Stimulated activated naive CD8-positive, alpha-beta T cell treated with anti-CD3 and anti-CD28 coated beads, Interleukin-15, amount 100 ng/mL, for 72 hours (primary cell): ENCODE measurements around the gene SH3RF2.
A peak's percentile ranks its signal among the peaks of the same experiment; 100 is the strongest.

Experiments
- ATAC-seq: fragments of 150-1000 bp; cut with Tn5 transposase; 2 replicates; pipeline ENCODE4 v1.10.0; 2021; ENCODE audit warnings: mild to moderate bottlenecking, moderate library complexity
- DNase-seq, 2 donors: peaks; one replicate each; pipeline ENCODE4 v3.0.0; 2021 to 2022
- H3K27ac Mint-ChIP-seq, 2 donors: one replicate each; pipeline ENCODE4 v1.8.0; 2022; ENCODE audit warnings: mild to moderate bottlenecking in 2 of 2, mixed read lengths in 2 of 2, moderate library complexity in 2 of 2
- H3K27me3 Mint-ChIP-seq: one replicate; pipeline ENCODE4 v1.8.0; 2022; ENCODE audit warnings: mixed read lengths
- H3K4me1 Mint-ChIP-seq: one replicate; pipeline ENCODE4 v1.8.0; 2022; ENCODE audit warnings: mild to moderate bottlenecking, mixed read lengths
- H3K4me3 Mint-ChIP-seq, 2 donors: one replicate each; pipeline ENCODE4 v1.8.0; 2022; ENCODE audit warnings: mild to moderate bottlenecking in 2 of 2, mixed read lengths in 2 of 2, moderate library complexity in 1 of 2
- H3K9me3 Mint-ChIP-seq, 2 donors: one replicate each; pipeline ENCODE4 v1.8.0; 2022; ENCODE audit warnings: mixed read lengths in 2 of 2

Gene SH3RF2

GRCh38 chr5:146018514-146019375, 82.4 kb downstream of the SH3RF2 start:
- H3K4me3 Mint-ChIP-seq: no peak overlapping the region
- H3K27me3 Mint-ChIP-seq: peaks cover 6% of the 10 kb centered on the region
- peaks cover 9% of the 10 kb centered on the region for H3K4me1 Mint-ChIP-seq
- no peak overlapping the region for H3K27ac Mint-ChIP-seq
- DNase-seq: no peak
- peaks cover 0 to 7% of the 10 kb centered on the region in 2 donors for H3K9me3 Mint-ChIP-seq
- no peak for ATAC-seq

GRCh38 chr5:146020100-146020499, 83.7 kb downstream of the SH3RF2 start:
- Mint-ChIP-seq H3K9me3 (peaks cover 0 to 7% of the 10 kb centered on the region in 2 donors), H3K27me3 (no peaks in the 10 kb centered on the region), H3K4me1 (peaks cover 9% of the 10 kb centered on the region), H3K27ac (no peak overlapping the region), H3K4me3 (no peak overlapping the region)
- ATAC-seq (no peak), DNase-seq (no peak)

GRCh38 chr5:146024034-146024433, 87.7 kb downstream of the SH3RF2 start:
- H3K4me1 Mint-ChIP-seq: no peaks in the 10 kb centered on the region
- no peak overlapping the region for H3K4me3 Mint-ChIP-seq
- no peaks in the 10 kb centered on the region for H3K9me3 Mint-ChIP-seq
- ATAC-seq (no peak), DNase-seq (no peak)
- H3K27ac Mint-ChIP-seq: no peak overlapping the region
- H3K27me3 Mint-ChIP-seq: no peaks in the 10 kb centered on the region

GRCh38 chr5:146025114-146025680, 88.8 kb downstream of the SH3RF2 start:
- Mint-ChIP-seq H3K4me3 (no peak overlapping the region), H3K27ac (no peak overlapping the region)

GRCh38 chr5:146025681-146026080, 89.3 kb downstream of the SH3RF2 start:
- Mint-ChIP-seq H3K9me3 (no peaks in the 10 kb centered on the region), H3K27me3 (no peaks in the 10 kb centered on the region), H3K4me3 (no peak overlapping the region), H3K4me1 (no peaks in the 10 kb centered on the region), H3K27ac (no peak overlapping the region)
- DNase-seq (no peak), ATAC-seq (no peak)

More at GRCh38 chr5:146025114-146025680, 88.8 kb downstream of the SH3RF2 start:
- no peak for ATAC-seq
- Mint-ChIP-seq H3K9me3 (no peaks in the 10 kb centered on the region), H3K27me3 (no peaks in the 10 kb centered on the region), H3K4me1 (no peaks in the 10 kb centered on the region)
- DNase-seq: no peak

- H3K27me3 Mint-ChIP-seq: no peaks in the 10 kb centered on the region
- ATAC-seq (no peak), DNase-seq (no peak)
- no peak overlapping the region for H3K27ac Mint-ChIP-seq
- H3K9me3 Mint-ChIP-seq: no peaks in the 10 kb centered on the region
- H3K4me3 Mint-ChIP-seq: no peak overlapping the region
- no peaks in the 10 kb centered on the region for H3K4me1 Mint-ChIP-seq
Measured at GRCh38 chr5:146026307-146027010, 90.1 kb downstream of the SH3RF2 start.

GRCh38 chr5:146027751-146028150, 91.4 kb downstream of the SH3RF2 start:
- H3K4me1 Mint-ChIP-seq: no peaks in the 10 kb centered on the region
- no peak for DNase-seq
- no peak overlapping the region for H3K4me3 Mint-ChIP-seq
- H3K27me3 Mint-ChIP-seq: no peaks in the 10 kb centered on the region
- no peaks in the 10 kb centered on the region for H3K9me3 Mint-ChIP-seq
- ATAC-seq: no peak
- no peak overlapping the region for H3K27ac Mint-ChIP-seq

- Mint-ChIP-seq H3K4me3 (no peak overlapping the region), H3K4me1 (no peaks in the 10 kb centered on the region)
Measured at GRCh38 chr5:146032911-146033310, 96.5 kb downstream of the SH3RF2 start.

GRCh38 chr5:146034127-146034526, 97.7 kb downstream of the SH3RF2 start:
- Mint-ChIP-seq H3K27ac (no peak overlapping the region), H3K4me1 (no peaks in the 10 kb centered on the region), H3K4me3 (no peak overlapping the region), H3K27me3 (peaks cover 13% of the 10 kb centered on the region), H3K9me3 (no peaks in the 10 kb centered on the region)
- DNase-seq (no peak), ATAC-seq (no peak)

More at GRCh38 chr5:146032911-146033310, 96.5 kb downstream of the SH3RF2 start:
- Mint-ChIP-seq H3K27ac (no peak overlapping the region), H3K9me3 (no peaks in the 10 kb centered on the region), H3K27me3 (peaks cover 13% of the 10 kb centered on the region)
- DNase-seq (no peak), ATAC-seq (no peak)

GRCh38 chr5:146034605-146035004, 98.2 kb downstream of the SH3RF2 start:
- Mint-ChIP-seq H3K4me1 (no peaks in the 10 kb centered on the region), H3K27me3 (peaks cover 13% of the 10 kb centered on the region), H3K27ac (no peak overlapping the region), H3K9me3 (no peaks in the 10 kb centered on the region), H3K4me3 (no peak overlapping the region)
- DNase-seq (no peak), ATAC-seq (no peak)

- peaks cover 13% of the 10 kb centered on the region for H3K27me3 Mint-ChIP-seq
- ATAC-seq: no peak
- no peaks in the 10 kb centered on the region for H3K9me3 Mint-ChIP-seq
- no peaks in the 10 kb centered on the region for H3K4me1 Mint-ChIP-seq
- no peak overlapping the region for H3K4me3 Mint-ChIP-seq
- H3K27ac Mint-ChIP-seq: no peak overlapping the region
- no peak for DNase-seq
Measured at GRCh38 chr5:146039420-146039819, 103.0 kb downstream of the SH3RF2 start.

GRCh38 chr5:146040527-146040926, 104.1 kb downstream of the SH3RF2 start:
- Mint-ChIP-seq H3K27ac (no peak overlapping the region), H3K4me3 (no peak overlapping the region), H3K9me3 (no peaks in the 10 kb centered on the region), H3K4me1 (no peaks in the 10 kb centered on the region), H3K27me3 (peaks cover 13% of the 10 kb centered on the region)
- ATAC-seq (no peak), DNase-seq (no peak)

- DNase-seq: no peak
- no peak overlapping the region for H3K27ac Mint-ChIP-seq
- ATAC-seq: peak; percentile 47
Measured at GRCh38 chr5:146041180-146041789, 104.9 kb downstream of the SH3RF2 start.

GRCh38 chr5:146042628-146043279, 106.4 kb downstream of the SH3RF2 start:
- DNase-seq (no peak), ATAC-seq (no peak)
- Mint-ChIP-seq H3K9me3 (no peaks in the 10 kb centered on the region), H3K27ac (no peak overlapping the region), H3K27me3 (no peaks in the 10 kb centered on the region), H3K4me3 (no peak overlapping the region), H3K4me1 (no peaks in the 10 kb centered on the region)

More at GRCh38 chr5:146041180-146041789, 104.9 kb downstream of the SH3RF2 start:
- Mint-ChIP-seq H3K27me3 (peaks cover 13% of the 10 kb centered on the region), H3K4me1 (no peaks in the 10 kb centered on the region), H3K4me3 (no peak overlapping the region), H3K9me3 (no peaks in the 10 kb centered on the region)

- H3K4me3 Mint-ChIP-seq: no peak overlapping the region
- DNase-seq (no peak), ATAC-seq (no peak)
- no peaks in the 10 kb centered on the region for H3K4me1 Mint-ChIP-seq
- no peaks in the 10 kb centered on the region for H3K9me3 Mint-ChIP-seq
- no peak overlapping the region for H3K27ac Mint-ChIP-seq
- peaks cover 4% of the 10 kb centered on the region for H3K27me3 Mint-ChIP-seq
Measured at GRCh38 chr5:146043722-146044121, 107.3 kb downstream of the SH3RF2 start.
